IPS-NIHi7 (cell line): ENCODE results near the gene CCDC122.
"Not testable (repeated sequence)": the region's sequence is repeated elsewhere in the genome, so short reads cannot be mapped to it uniquely, and the experiment has no call there.

Experiments
- DNase-seq: peaks from one replicate; pipeline ENCODE4 v3.0.0; 2012; ENCODE audit warnings: mixed read lengths; ENCODE audit errors: extremely low spot score

Gene CCDC122

DNA sequence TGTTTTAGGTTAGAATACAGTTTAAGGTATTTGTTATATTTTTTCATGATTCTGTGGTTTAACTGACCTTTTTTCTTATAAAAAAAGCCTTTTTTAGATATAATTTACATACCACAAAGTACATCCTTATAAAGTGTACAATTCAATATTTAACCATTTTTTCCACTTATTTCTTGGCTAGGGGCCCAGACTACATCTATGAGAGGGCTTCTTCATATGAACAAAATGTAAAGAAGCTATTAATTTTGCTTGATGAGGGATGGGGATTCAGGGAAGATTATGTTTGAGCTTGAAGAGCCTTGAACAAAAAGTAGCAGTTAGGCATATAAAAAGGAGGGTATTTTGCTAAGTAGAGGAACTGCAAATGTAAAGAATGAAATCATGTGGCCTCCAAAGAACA, 2.2 kb downstream of the CCDC122 start:
- DNase-seq = no peak

GRCh38 chr13:43876366-43876765, 3.2 kb downstream of the CCDC122 start:
- DNase-seq = no peak

DNA sequence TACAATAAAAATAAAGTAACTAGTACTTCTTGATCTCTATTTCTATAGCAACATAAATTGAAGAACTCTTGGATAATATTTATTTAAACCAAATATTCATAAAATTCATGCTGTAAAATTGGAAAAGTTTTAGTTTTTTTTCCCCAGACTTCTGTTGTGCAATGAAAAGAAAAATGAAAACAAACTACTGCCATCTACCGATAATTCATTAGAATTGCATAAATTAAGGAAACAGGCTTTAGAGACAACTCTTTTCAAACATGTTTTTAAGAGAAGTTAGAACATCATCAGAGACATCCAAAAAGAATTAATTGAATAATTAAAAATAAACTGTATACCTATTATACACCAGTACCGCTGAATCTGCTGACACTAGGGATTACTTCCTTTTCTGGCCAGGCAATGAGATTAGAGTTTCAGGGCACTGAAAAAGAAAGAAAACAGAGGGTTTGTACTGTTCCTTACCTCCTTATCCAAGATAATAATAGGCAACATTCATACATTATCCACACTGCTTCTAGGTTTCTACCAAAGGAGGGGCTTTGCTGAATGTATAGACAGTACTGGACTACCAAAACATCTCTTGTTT, 4.9 kb downstream of the CCDC122 start:
- DNase-seq = no peak

DNA sequence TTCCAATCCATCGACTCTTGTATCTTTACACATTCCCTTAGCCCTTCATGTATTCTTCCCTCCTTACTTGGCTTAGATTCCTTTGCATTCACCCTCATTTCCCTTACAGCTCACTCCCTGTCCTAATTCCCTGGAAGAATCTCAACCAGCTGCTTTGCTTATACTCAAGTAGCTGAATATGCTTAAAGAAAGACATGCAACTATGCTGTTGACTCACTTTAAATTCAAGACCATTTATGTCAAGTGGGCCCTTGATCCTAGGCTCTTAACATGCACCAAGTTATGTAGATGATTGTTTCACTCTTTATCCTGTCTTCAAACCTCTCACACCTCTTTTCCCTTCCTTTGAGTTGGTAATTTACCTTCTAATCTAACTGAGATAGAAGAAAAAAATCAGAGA, 7.4 kb downstream of the CCDC122 start:
- no peak for DNase-seq

DNA sequence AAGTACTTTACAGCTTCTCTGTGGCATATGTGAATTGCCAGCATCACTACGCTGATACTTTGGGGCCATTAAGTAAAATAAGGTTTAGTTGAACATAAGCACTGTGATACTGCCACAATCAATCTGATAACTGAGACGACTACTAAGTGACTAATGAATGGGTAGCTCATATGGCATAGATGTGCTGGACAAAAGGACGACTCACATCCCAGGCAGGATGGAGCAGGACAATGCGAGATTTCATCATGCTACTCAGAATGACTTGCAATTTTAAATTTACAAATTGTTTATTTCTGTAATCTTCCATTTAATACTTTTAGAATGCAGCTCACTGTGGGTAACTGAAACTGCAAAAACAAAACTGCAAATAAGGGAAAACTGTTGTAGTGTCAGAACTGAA, 13.6 kb downstream of the CCDC122 start:
- no peak for DNase-seq

DNA sequence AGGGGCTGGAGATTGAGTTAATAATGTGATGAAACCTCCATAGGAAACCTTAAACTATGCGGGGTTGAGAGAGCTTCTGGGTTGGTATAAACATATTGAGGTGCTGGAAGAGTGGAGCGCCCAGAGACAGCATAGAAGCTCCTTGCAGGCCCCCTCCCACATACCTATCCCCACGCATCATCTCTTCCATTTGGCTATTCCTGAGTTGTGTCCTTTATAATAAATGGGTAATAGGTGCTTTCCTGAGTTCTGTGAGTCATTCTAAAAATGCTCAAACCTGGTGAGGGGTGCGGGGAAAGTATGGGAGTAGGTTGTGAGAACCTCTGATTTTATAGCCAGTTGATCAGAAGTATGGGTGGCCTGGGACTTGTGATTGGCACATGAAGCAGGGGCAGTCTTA, 14.6 kb downstream of the CCDC122 start:
- DNase-seq = no peak

GRCh38 chr13:43861863-43862262, 17.7 kb downstream of the CCDC122 start:
- no peak for DNase-seq

- DNase-seq = no peak
Observed at GRCh38 chr13:43852923-43853404, 26.6 kb downstream of the CCDC122 start.

DNA sequence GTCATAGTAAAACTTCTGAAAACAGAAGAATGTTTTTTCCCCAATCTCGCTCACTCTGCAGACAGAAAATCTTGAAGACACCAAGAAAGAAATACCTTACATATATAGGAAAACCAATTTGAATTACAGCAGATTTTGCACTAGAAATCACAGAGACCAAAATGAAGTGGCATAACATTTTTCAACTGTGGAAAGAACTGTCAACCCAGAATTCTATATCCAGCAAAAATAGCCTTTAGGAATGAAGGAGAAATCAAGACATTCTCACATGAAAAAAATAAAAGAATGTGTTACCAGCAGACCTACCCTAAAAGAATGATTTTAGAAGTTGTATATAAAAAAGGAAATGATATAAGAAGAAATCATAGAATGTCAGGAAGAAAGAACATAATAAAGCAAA, 28.7 kb downstream of the CCDC122 start:
- DNase-seq = no peak

DNA sequence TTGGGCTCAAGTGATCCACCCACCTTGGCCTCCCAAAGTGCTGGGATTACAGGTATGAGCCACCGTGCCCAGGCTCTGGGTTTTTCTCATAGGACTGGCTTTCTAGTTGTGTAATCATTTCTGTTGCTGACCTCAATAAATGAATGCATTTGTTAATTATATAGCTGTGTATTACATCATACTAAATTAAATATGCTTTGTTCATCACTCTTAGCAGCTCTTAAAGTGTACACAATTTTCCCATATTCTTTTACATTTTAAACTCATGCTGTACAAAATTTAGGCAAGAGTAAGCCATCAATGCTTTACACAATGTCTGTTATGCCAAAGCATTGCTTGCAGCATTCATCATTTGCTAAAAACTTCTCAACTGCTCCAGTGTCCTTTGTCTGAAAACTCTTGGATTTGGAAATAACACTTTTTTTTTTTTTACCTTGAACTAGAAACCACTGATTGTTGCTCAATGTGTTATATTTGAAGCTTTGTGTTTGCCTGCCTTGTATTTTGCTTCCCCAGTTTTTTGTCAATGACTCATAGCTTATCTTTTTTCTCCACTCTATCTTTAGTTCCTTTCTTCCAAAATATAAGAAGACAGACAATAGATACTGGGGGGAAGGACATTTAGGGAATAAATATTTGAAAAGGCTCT, 31.4 kb downstream of the CCDC122 start:
- no peak for DNase-seq

DNA sequence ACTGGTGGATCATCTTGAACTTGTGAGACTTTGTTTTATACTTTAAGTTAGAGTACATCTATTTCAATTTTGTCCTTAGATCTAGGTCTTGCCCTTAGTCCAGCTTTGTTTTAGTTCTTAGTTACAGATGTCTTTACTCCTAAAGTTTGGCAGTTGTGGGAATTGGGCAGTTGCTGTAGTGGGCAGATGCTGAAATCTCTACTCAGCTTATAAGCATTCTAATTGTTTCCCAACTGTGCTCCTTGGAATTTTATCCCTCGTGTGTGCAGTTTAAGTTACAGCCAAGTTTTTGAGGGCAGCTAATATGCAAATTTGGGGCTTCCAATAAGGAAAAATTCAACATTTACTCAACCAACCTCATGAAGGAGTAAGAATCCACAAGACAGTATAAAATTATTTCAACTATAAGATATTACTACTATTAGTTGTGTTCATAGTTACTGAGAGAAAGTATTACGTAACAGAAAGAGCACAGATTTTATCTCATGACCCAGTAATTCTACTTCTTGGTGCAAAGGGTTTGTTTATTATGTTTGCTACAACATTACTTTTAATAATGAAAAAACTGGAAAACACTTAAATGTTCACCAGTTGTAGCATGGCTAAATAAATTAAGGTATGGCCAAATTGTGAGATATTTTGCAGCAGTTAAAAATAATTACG, 32.9 kb downstream of the CCDC122 start:
- no peak for DNase-seq

DNA sequence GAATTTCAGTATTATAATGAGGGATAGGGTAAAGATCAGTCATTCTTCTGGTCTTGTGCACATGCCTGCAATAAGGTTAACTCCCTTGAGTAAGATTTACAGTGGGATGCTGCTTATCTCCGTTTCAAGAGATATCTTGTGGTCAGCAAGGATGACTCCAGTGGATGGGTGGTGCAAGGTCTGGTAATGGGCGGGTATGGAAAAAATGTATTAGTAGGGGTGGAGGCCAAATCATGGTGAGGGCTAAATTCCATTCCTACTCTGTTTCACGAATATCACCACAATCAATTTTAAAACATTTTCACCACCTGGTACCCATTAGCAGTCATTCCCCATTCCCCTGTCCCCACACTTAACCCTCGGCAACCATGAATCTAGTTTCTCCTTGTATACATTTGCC, 40.6 kb downstream of the CCDC122 start:
- DNase-seq = no peak

- no peak for DNase-seq
Observed at GRCh38 chr13:43835701-43836100, 43.8 kb downstream of the CCDC122 start.

DNA sequence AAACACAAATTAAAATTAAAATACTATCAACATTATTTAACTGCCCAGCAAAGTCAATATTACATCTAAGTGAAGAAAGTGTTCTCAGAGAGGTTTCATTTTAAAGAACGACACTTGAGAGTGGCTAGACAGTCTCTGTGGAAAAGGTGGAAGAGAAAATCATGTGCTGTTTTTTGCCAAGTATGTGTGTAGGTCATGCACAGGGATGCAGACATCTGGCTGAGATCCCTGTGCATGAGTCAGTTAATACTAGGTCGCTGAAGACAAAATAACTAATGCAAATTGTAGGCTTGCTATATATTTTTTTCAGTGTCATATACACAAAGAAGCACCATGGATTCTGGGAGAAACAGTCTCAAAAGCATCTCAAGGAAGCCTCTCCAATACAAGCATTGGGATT, 48.5 kb downstream of the CCDC122 start:
- DNase-seq = no peak

GRCh38 chr13:43830497-43830881, 49.1 kb downstream of the CCDC122 start:
- no peak for DNase-seq

- not testable (repeated sequence) for DNase-seq
Observed at GRCh38 chr13:43824656-43825055, 54.9 kb downstream of the CCDC122 start.

GRCh38 chr13:43822969-43823368, 56.6 kb downstream of the CCDC122 start:
- DNase-seq = no peak

DNA sequence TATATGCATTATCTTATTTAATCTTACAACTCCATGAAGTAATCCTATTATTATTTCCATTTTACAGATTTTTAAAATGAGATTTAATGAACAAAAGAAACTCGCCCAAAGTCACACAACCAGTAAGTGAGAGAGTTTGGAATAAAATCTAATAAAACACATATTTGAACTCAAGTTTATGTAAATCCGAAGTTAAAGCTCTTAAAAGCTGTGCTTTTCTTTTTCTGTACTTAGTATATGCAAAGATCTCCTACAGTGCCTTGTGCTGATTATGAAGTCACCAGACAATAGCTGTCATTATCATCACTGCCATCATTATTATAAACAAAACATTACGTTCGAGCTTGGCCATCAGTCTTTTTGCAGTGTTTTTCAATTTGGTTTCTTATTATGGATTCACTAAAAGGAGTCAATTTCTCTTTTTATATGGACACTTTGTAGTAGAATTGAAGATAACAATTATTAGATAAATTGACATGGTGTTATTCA, 63.1 kb downstream of the CCDC122 start:
- no peak for DNase-seq

- DNase-seq = no peak
Observed at GRCh38 chr13:43815204-43815603, 64.3 kb downstream of the CCDC122 start.

GRCh38 chr13:43808676-43809075, 70.9 kb downstream of the CCDC122 start:
- no peak for DNase-seq

- DNase-seq = no peak
Observed at GRCh38 chr13:43805681-43806128, 73.8 kb downstream of the CCDC122 start.

GRCh38 chr13:43805071-43805468, 74.5 kb downstream of the CCDC122 start:
- DNase-seq = peak; percentile 38

DNA sequence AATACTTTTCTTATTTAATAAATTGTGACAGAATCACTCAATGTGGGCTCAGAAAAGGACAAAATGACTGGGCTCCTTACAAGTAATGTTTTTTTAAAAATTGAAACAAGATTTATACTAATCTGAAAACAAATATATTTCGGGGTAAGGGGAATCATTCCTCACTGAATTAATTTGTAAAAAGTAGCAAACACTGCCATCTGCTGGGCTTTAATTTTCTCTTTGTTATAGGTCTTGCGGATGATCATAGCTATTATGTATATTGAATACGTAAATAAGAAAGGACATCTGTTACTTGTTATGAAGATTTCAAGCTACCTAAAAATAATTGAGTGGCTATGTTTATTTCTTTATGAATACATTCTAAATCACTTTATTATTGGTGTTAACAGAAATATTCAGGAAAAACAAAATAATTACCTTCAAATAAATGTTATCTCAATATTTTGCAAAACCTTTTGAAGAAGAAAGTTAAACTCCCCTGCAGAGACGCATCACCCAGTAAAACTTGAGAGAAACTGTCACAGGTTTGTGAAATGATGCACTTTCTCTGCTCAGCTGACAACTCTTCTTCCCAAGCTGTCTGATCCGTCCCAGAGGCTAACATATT, 75.0 kb downstream of the CCDC122 start:
- no peak for DNase-seq
